ENCODE results near the gene TSPAN11. TPM values are rescaled to one million over a fixed set of nuclear protein-coding genes. Genes with fewer than 3 reads are reported as not detected.

Gene TSPAN11
- total RNA-seq, 2 experiments from 2014 or later, result not detected

GRCh38 chr12:30927222-30927611 lies 669 bp downstream of the TSPAN11 start:
- Mint-ChIP-seq H3K36me3 (no peaks in the 10 kb centered on the region), H3K27ac (no peak overlapping the region), H3K4me3 (no peak overlapping the region), H3K27me3 (peaks cover 42% of the 10 kb centered on the region), H3K4me1 (no peaks in the 10 kb centered on the region), H3K9me3 (no peaks in the 10 kb centered on the region)
- DNase-seq, result no peak
- no peak for ATAC-seq (ENCODE audit: low read depth)
- POLR2A ChIA-PET, result no interaction called here

- Mint-ChIP-seq H3K27ac (no peak overlapping the region), H3K36me3 (no peaks in the 10 kb centered on the region), H3K4me1 (no peaks in the 10 kb centered on the region), H3K27me3 (peaks cover 45% of the 10 kb centered on the region), H3K9me3 (no peaks in the 10 kb centered on the region), H3K4me3 (no peak overlapping the region)
- ATAC-seq (ENCODE audit: low read depth) (no peak), DNase-seq (no peak)
- POLR2A ChIA-PET, result no interaction called here
These were observed 2.1 kb downstream of the TSPAN11 start for GRCh38 chr12:30928356-30929244.

- H3K4me1 Mint-ChIP-seq, result no peaks in the 10 kb centered on the region
- no peak overlapping the region for H3K27ac Mint-ChIP-seq
- H3K9me3 Mint-ChIP-seq, result no peaks in the 10 kb centered on the region
- no peaks in the 10 kb centered on the region for H3K36me3 Mint-ChIP-seq
- no peak for ATAC-seq (ENCODE audit: low read depth)
- no peak overlapping the region for H3K4me3 Mint-ChIP-seq
- DNase-seq, result no peak
- peaks cover 35% of the 10 kb centered on the region for H3K27me3 Mint-ChIP-seq
- POLR2A ChIA-PET, result no interaction called here
These were observed 3.7 kb downstream of the TSPAN11 start for GRCh38 chr12:30930238-30930637.

DNA sequence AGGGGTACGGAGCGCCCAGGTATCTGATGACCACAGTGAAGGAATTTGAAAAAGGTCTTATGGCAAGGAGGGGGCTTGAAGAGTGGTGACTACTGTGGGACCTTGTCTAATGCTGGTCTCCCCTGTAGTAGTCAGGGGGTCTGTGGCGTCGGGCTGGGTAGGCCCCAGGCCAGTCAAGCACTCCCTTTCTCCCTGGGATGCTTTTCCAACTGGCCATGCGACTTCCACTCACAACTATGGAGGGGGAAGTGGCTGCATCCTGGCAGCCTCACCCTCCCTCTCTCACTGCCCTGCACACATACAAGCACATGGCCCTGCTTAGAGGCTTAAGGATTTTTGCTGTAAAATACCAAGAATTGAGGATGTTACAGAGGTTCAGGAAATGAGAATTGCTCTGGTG lies 4.1 kb downstream of the TSPAN11 start:
- peaks cover 31% of the 10 kb centered on the region for H3K27me3 Mint-ChIP-seq
- no peaks in the 10 kb centered on the region for H3K4me1 Mint-ChIP-seq
- no peak for ATAC-seq (ENCODE audit: low read depth)
- no peak for DNase-seq
- H3K9me3 Mint-ChIP-seq, result no peaks in the 10 kb centered on the region
- POLR2A ChIA-PET, result no interaction called here
- H3K36me3 Mint-ChIP-seq, result no peaks in the 10 kb centered on the region
- no peak overlapping the region for H3K4me3 Mint-ChIP-seq
- no peak overlapping the region for H3K27ac Mint-ChIP-seq

GRCh38 chr12:30932881-30933280 lies 6.3 kb downstream of the TSPAN11 start:
- no peak for ATAC-seq (ENCODE audit: low read depth)
- no peaks in the 10 kb centered on the region for H3K9me3 Mint-ChIP-seq
- H3K4me1 Mint-ChIP-seq, result no peaks in the 10 kb centered on the region
- no peak for DNase-seq
- POLR2A ChIA-PET, result no interaction called here
- H3K27ac Mint-ChIP-seq, result no peak overlapping the region
- H3K27me3 Mint-ChIP-seq, result peaks cover 12% of the 10 kb centered on the region
- H3K36me3 Mint-ChIP-seq, result no peaks in the 10 kb centered on the region
- no peak overlapping the region for H3K4me3 Mint-ChIP-seq

DNA sequence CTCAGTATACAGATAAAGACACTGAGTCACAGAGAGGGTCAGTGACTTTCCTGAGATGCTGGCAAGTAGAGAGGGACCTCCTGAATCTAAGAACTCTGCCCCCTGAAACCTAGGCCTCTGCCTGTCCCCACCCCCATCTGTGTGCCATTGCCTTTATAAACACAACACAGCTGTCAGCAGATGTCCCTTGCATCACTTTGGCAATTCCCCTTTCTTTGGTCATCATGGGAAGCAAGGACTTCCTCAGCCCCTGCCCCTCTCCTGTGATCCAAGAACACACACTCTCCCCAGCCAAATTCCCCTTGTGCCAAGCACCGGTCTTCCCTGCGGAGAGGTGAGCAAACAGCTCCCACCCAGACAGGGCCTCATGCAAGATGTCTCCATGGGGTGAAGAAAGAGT lies 8.3 kb downstream of the TSPAN11 start:
- DNase-seq (no peak), ATAC-seq (ENCODE audit: low read depth) (no peak)
- Mint-ChIP-seq H3K27me3 (peaks cover 6% of the 10 kb centered on the region), H3K4me1 (no peaks in the 10 kb centered on the region), H3K9me3 (no peaks in the 10 kb centered on the region), H3K36me3 (no peaks in the 10 kb centered on the region), H3K4me3 (no peak overlapping the region), H3K27ac (no peak overlapping the region)
- POLR2A ChIA-PET, result no interaction called here

- no peak overlapping the region for H3K4me3 Mint-ChIP-seq
- H3K9me3 Mint-ChIP-seq, result no peaks in the 10 kb centered on the region
- no peaks in the 10 kb centered on the region for H3K36me3 Mint-ChIP-seq
- DNase-seq (no peak), ATAC-seq (ENCODE audit: low read depth) (no peak)
- no peaks in the 10 kb centered on the region for H3K4me1 Mint-ChIP-seq
- POLR2A ChIA-PET, result no interaction called here
- no peak overlapping the region for H3K27ac Mint-ChIP-seq
- peaks cover 3% of the 10 kb centered on the region for H3K27me3 Mint-ChIP-seq
These were observed 9.5 kb downstream of the TSPAN11 start for GRCh38 chr12:30936036-30936435.

DNA sequence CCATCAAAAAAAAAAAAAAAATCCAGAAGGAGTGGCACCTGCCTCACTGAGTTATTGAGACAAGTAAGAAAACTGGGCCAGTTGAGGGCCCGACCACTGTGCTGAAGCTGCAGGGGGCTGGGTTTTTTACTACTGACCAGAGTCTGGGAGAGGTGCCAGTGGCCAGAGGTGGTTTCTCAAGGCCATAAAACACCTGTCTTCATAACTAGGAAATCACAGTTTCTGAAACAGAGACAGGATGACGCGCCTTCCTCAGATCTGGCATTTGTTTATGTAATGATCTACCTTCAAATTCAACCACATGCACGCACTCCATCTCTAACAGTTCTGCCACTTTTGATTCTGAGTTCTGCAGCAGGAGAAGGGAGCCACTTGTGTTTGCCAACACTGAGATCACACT lies 12.7 kb downstream of the TSPAN11 start:
- Mint-ChIP-seq H3K4me1 (no peaks in the 10 kb centered on the region), H3K36me3 (no peaks in the 10 kb centered on the region), H3K27me3 (no peaks in the 10 kb centered on the region), H3K9me3 (no peaks in the 10 kb centered on the region), H3K27ac (no peak overlapping the region), H3K4me3 (no peak overlapping the region)
- no peak for ATAC-seq (ENCODE audit: low read depth)
- no peak for DNase-seq
- POLR2A ChIA-PET, result no interaction called here

DNA sequence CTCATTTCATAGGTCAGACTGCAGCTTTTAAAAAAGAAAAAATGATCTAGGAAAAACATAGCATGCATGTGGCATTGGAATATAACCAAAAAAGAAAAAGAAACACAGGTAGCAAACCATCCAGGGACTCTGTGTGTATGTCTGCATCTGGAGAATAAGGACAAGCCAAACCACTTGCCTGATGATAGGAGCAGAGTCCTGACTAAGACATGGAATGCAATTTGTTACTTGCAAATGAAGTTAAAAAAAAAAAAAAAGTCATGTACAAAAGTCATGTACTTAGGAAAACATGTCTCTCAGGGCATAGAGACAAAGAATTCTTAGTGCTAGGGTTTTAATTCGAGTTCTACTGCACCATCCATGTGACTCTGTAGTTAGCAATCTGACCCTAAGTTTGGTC lies 15.9 kb downstream of the TSPAN11 start:
- no peaks in the 10 kb centered on the region for H3K36me3 Mint-ChIP-seq
- ATAC-seq (ENCODE audit: low read depth), result no peak
- H3K9me3 Mint-ChIP-seq, result no peaks in the 10 kb centered on the region
- H3K4me3 Mint-ChIP-seq, result no peak overlapping the region
- no peaks in the 10 kb centered on the region for H3K4me1 Mint-ChIP-seq
- H3K27ac Mint-ChIP-seq, result no peak overlapping the region
- peaks cover 2% of the 10 kb centered on the region for H3K27me3 Mint-ChIP-seq
- DNase-seq, result no peak
- POLR2A ChIA-PET, result no interaction called here

DNA sequence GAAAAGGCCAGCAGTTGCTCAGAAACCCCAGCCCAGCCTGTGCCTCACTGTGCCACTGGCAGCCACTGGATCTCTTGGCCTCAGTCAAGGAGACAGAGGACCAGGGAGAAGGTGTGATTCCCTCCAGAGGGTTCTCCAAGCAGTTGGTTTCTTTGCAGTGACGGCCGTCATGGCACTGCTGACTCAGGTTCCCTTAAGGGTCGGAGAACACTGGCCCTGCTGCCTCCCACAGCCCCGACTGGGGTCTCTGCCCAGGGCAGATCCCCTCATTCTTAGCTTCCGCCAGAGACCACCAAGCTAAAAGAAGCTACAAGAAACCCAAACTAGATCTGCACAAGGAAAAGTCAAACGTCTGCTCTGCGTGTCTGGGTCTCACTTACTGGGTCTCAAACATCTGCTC lies 16.4 kb downstream of the TSPAN11 start:
- Mint-ChIP-seq H3K27me3 (peaks cover 2% of the 10 kb centered on the region), H3K9me3 (peaks cover 2% of the 10 kb centered on the region), H3K36me3 (no peaks in the 10 kb centered on the region), H3K4me1 (no peaks in the 10 kb centered on the region), H3K4me3 (no peak overlapping the region), H3K27ac (no peak overlapping the region)
- ATAC-seq (ENCODE audit: low read depth) (no peak), DNase-seq (no peak)
- POLR2A ChIA-PET, result no interaction called here

DNA sequence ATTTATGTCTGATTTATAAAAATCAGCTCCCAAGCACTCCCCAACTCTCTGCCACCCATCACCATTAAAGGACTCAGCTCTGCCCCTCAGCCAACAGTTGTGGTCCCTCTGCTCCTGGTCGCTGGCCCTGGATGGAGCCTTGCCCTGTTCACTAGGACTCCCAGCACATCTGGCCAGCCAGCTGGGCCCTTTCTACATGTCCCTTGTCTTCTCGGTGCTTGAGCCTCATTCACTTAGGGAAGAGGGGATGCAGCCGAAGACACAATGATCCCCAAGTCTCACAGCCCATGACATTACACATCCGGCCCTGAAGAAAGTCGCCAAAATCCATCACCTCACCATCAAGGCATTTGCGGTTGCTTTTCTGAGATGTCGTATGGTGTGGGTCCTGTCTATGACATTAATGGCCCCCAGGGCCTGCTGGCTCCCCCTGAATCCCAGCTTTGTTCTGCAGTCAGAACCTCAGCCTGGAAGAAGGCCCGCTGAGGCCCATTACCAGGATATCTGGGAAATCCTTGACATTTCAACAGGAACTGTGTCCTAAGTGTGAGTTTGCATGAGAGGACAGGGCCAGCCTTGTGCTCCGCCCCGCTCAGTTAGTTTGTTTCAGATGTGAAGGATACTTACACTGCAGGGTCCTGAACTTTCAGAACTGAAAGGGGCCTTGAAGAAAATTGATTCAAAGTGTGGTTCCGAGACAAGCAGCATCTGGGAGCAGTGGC lies 19.1 kb downstream of the TSPAN11 start:
- Mint-ChIP-seq H3K36me3 (no peaks in the 10 kb centered on the region), H3K4me3 (no peak overlapping the region), H3K4me1 (no peaks in the 10 kb centered on the region), H3K27me3 (peaks cover 2% of the 10 kb centered on the region), H3K9me3 (peaks cover 2% of the 10 kb centered on the region), H3K27ac (no peak overlapping the region)
- POLR2A ChIA-PET, result no interaction called here
- DNase-seq, result no peak
- ATAC-seq (ENCODE audit: low read depth), result no peak

DNA sequence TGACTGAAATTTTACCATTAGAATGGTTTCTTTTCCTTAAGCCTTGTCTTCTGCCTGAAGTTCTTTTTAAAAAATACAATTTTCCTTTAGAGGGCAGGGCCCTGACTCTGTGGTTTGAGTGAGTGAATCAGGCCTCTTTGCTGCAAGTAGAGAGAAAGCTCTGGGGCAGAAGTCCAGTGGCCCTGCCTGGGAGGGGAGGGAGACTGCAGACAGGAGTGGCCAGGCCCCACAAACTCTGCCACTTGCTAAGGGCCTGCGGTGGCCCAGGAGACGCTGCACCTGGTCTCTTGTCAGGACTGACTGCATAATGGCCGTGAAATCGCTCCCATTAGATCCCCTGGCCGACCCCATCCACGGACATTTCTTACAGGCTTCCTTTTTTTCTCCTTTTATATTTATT lies 25.5 kb downstream of the TSPAN11 start:
- peaks cover 6% of the 10 kb centered on the region for H3K27me3 Mint-ChIP-seq
- peaks cover 2% of the 10 kb centered on the region for H3K9me3 Mint-ChIP-seq
- no peak for DNase-seq
- H3K36me3 Mint-ChIP-seq, result no peaks in the 10 kb centered on the region
- no peak for ATAC-seq (ENCODE audit: low read depth)
- H3K4me3 Mint-ChIP-seq, result no peak overlapping the region
- no peak overlapping the region for H3K27ac Mint-ChIP-seq
- H3K4me1 Mint-ChIP-seq, result peaks cover 5% of the 10 kb centered on the region
- POLR2A ChIA-PET, result no interaction called here

DNA sequence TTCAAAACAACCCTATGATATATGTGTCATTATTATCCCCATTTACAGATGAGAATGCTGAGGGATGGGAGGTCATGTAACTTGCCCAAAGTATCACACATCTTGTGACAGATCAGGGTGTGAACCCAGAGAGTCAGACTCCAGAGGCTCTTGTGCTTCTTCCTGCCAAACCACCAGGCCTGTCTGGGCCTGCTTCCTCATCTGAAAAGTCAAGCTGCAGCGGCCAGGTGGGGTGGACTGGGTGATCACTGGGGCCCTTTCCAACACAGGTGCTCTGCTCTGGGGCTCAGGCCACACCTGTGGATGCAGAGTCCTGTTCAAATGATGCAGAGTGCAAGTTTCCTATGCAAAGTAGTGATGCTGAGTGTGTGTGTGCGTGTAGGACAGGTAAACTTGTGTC lies 26.7 kb downstream of the TSPAN11 start:
- Mint-ChIP-seq H3K27ac (no peak overlapping the region), H3K4me1 (peaks cover 5% of the 10 kb centered on the region), H3K4me3 (no peak overlapping the region), H3K27me3 (peaks cover 6% of the 10 kb centered on the region), H3K9me3 (no peaks in the 10 kb centered on the region), H3K36me3 (no peaks in the 10 kb centered on the region)
- no peak for DNase-seq
- POLR2A ChIA-PET, result no interaction called here
- ATAC-seq (ENCODE audit: low read depth), result no peak
